Sigmoid colon (tissue), 7 donors: Measurements from ENCODE around the gene SMCR8. TPM values are rescaled to one million over a fixed set of nuclear protein-coding genes. Genes with fewer than 3 reads are reported as not detected.
"Not testable (repeated sequence)": the region's sequence is repeated elsewhere in the genome, so short reads cannot be mapped to it uniquely, and the experiment has no call there.

ENCODE experiments used
- DNase-seq: peaks from one replicate; pipeline ENCODE4 v3.0.0-alpha.2; 2019
- H3K27ac ChIP-seq, 4 donors: fragments of 200-600 bp; sonication (generic); one replicate each; pipeline ENCODE4 v1.5.1; 2016 to 2019; ENCODE audit warnings: mild to moderate bottlenecking in 1 of 4
- H3K27me3 ChIP-seq, 3 donors: fragments of 200-600 bp; sonication (generic); one replicate each; pipeline ENCODE4 v1.5.1; 2019; ENCODE audit warnings: mild to moderate bottlenecking in 1 of 3
- H3K36me3 ChIP-seq, 4 donors: fragments of 200-600 bp; sonication (generic); one replicate each; pipeline ENCODE4 v1.5.1; 2016 to 2019
- H3K4me1 ChIP-seq, 4 donors: fragments of 200-600 bp; sonication (generic); one replicate each; pipeline ENCODE4 v1.5.1; 2017 to 2019
- H3K4me3 ChIP-seq, 4 donors: fragments of 200-600 bp; sonication (generic); one replicate each; pipeline ENCODE4 v1.5.1; 2017 to 2019; ENCODE audit warnings: mild to moderate bottlenecking in 2 of 4, moderate library complexity in 1 of 4
- H3K9me3 ChIP-seq, 4 donors: fragments of 200-600 bp in 3 of 4; sonication (generic) in 3 of 4; one replicate each; pipeline versions ENCODE4 v1.5.1 to v1.6.1; 2013 to 2019
- CTCF ChIP-seq, 4 experiments: fragments of 450-650 bp in 3 of 4; fragments of 200-600 bp in 1 of 4; IDR thresholded peaks; one replicate each; pipeline ENCODE4 v1.5.1; 2016 to 2019; ENCODE audit warnings: antibody characterized with exemption in 4 of 4, mild to moderate bottlenecking in 3 of 4, moderate library complexity in 2 of 4
- EP300 ChIP-seq, 4 donors: sonication (generic); formaldehyde crosslinking; IDR thresholded peaks; one replicate each; pipeline ENCODE4 v1.6.1; 2017; ENCODE audit warnings: antibody characterized with exemption in 4 of 4
- POLR2A ChIP-seq, 2 donors: fragments of 450-650 bp; IDR thresholded peaks; one replicate each; pipeline ENCODE4 v1.6.1; 2016; ENCODE audit warnings: antibody characterized with exemption in 2 of 2, mild to moderate bottlenecking in 2 of 2, moderate library complexity in 2 of 2
- POLR2AphosphoS5 ChIP-seq, 4 donors: sonication (generic); formaldehyde crosslinking; IDR thresholded peaks; one replicate each; pipeline ENCODE4 v1.6.1; 2017; ENCODE audit warnings: antibody characterized with exemption in 4 of 4
- WGBS, 2 donors: extraction: QIAGEN DNeasy Blood & Tissue Kit; methylation state at CpG; one replicate each; pipeline ENCODE4 v1.1.7; 2013; 5-methylcytosine and 5-hydroxymethylcytosine counted together
- intact Hi-C: fragments of 100-400 bp; cut with DNase I; formaldehyde crosslinking; loops from one replicate; pipeline ENCODE4 v1.15.1; 2023
- polyA plus RNA-seq, 3 donors: library from polyadenylated mRNA; stranded (reverse); fragments of 200-250 nt; gene quantifications; one replicate each; pipeline ENCODE4 v1.2.3, GENCODE V29; 2013
- total RNA-seq, 4 donors: library from RNA; depleted of rRNA; stranded (reverse); fragments of >200 nt; gene quantifications; one replicate each; pipeline ENCODE4 v1.1.0, GENCODE V29; 2016
- donor health status: healthy with polysubstance abuse.
- donor health status: Bipolar disorder and iron deficiency.
- donor health status: healthy.

The SMCR8 gene
- total and polyA plus RNA-seq, 7 donors = 4.2 to 16.6 (median 10.5) TPM

- no peak overlapping the region for H3K4me3 ChIP-seq
- intact Hi-C loops = no loop called here
- no peaks in the 10 kb centered on the region for H3K27me3 ChIP-seq
- H3K36me3 ChIP-seq = peaks cover 26 to 99% (median 39%) of the 10 kb centered on the region in 4 donors
- H3K4me1 ChIP-seq = no peaks in the 10 kb centered on the region
- DNase-seq = no peak
- 90 to 93% methylated on average over 10 of the region's 10 CpGs for WGBS, 2 donors
- TF ChIP-seq EP300 (IDR thresholded peaks at IDR 0.05) = no peak
- TF ChIP-seq CTCF (IDR thresholded peaks at IDR 0.05) = no peak
- no peak for TF ChIP-seq POLR2A (IDR thresholded peaks at IDR 0.05)
- TF ChIP-seq POLR2AphosphoS5 (IDR thresholded peaks at IDR 0.05) = no peak
- no peaks in the 10 kb centered on the region for H3K9me3 ChIP-seq
- no peak overlapping the region for H3K27ac ChIP-seq
These were observed 12.5 kb downstream of the SMCR8 start for GRCh38 chr17:18327556-18327955.

- H3K4me1 ChIP-seq = no peaks in the 10 kb centered on the region
- peaks cover 14 to 98% (median 34%) of the 10 kb centered on the region in 4 donors for H3K36me3 ChIP-seq
- no peak for DNase-seq
- no peaks in the 10 kb centered on the region for H3K27me3 ChIP-seq
- 94 to 95% methylated on average over 9 of the region's 9 CpGs for WGBS, 2 donors
- no peak overlapping the region for H3K4me3 ChIP-seq
- no peaks in the 10 kb centered on the region for H3K9me3 ChIP-seq
- intact Hi-C loops = no loop called here
- TF ChIP-seq CTCF (IDR thresholded peaks at IDR 0.05) = no peak
- TF ChIP-seq EP300 (IDR thresholded peaks at IDR 0.05) = no peak
- no peak for TF ChIP-seq POLR2AphosphoS5 (IDR thresholded peaks at IDR 0.05)
- no peak for TF ChIP-seq POLR2A (IDR thresholded peaks at IDR 0.05)
- H3K27ac ChIP-seq = no peak overlapping the region
These were observed 13.6 kb downstream of the SMCR8 start for GRCh38 chr17:18328643-18329204.

GRCh38 chr17:18331879-18332278 lies 16.8 kb downstream of the SMCR8 start:
- Histone ChIP-seq H3K9me3 (no peaks in the 10 kb centered on the region), H3K27ac (no peak overlapping the region), H3K4me3 (no peak overlapping the region), H3K27me3 (no peaks in the 10 kb centered on the region), H3K36me3 (peaks cover 0 to 93% (median 28%) of the 10 kb centered on the region in 4 donors), H3K4me1 (no peaks in the 10 kb centered on the region)
- no peak for TF ChIP-seq POLR2AphosphoS5 (IDR thresholded peaks at IDR 0.05)
- TF ChIP-seq CTCF (IDR thresholded peaks at IDR 0.05) = no peak
- no peak for TF ChIP-seq EP300 (IDR thresholded peaks at IDR 0.05)
- TF ChIP-seq POLR2A (IDR thresholded peaks at IDR 0.05) = no peak
- intact Hi-C loops = no loop called here
- no peak for DNase-seq
- 80 to 87% methylated on average over 9 of the region's 9 CpGs for WGBS, 2 donors

- intact Hi-C loops = no loop called here
- WGBS, 2 donors = 88 to 89% methylated on average over 4 of the region's 4 CpGs
- Histone ChIP-seq H3K27me3 (no peaks in the 10 kb centered on the region), H3K9me3 (no peaks in the 10 kb centered on the region), H3K4me3 (no peak overlapping the region), H3K27ac (no peak overlapping the region), H3K4me1 (no peaks in the 10 kb centered on the region), H3K36me3 (peaks cover 0 to 86% (median 24%) of the 10 kb centered on the region in 4 donors)
- no peak for DNase-seq
- TF ChIP-seq POLR2AphosphoS5 (IDR thresholded peaks at IDR 0.05) (no peak), POLR2A (IDR thresholded peaks at IDR 0.05) (no peak)
These were observed 17.9 kb downstream of the SMCR8 start for GRCh38 chr17:18332909-18333489.

GRCh38 chr17:18338158-18338557 lies 23.1 kb downstream of the SMCR8 start:
- intact Hi-C loops, H3K27ac ChIP-seq, H3K27me3 ChIP-seq, H3K9me3 ChIP-seq, H3K4me1 ChIP-seq, H3K4me3 ChIP-seq: not testable (repeated sequence)
- WGBS, 2 donors = 97% methylated on average over 25 of the region's 25 CpGs
- H3K36me3 ChIP-seq = peaks cover 6 to 67% (median 25%) of the 10 kb centered on the region in 4 donors
- peak; percentile 20 for DNase-seq

GRCh38 chr17:18339933-18340332 lies 24.8 kb downstream of the SMCR8 start:
- TF ChIP-seq POLR2AphosphoS5 (IDR thresholded peaks at IDR 0.05) = no peak
- no peak for TF ChIP-seq EP300 (IDR thresholded peaks at IDR 0.05)
- H3K36me3 ChIP-seq = peaks cover 6 to 61% (median 26%) of the 10 kb centered on the region in 4 donors
- no peaks in the 10 kb centered on the region for H3K27me3 ChIP-seq
- 98% methylated on average over 13 of the region's 13 CpGs for WGBS, 2 donors
- H3K4me3 ChIP-seq = no peak overlapping the region
- no peak for DNase-seq
- intact Hi-C loops = no loop called here
- no peaks in the 10 kb centered on the region for H3K9me3 ChIP-seq
- no peaks in the 10 kb centered on the region for H3K4me1 ChIP-seq
- no peak overlapping the region for H3K27ac ChIP-seq
